Lung microvascular endothelial cell (primary cell): ENCODE data around the gene TSHZ2. TPM values are rescaled to one million over a fixed set of nuclear protein-coding genes. Genes with fewer than 3 reads are reported as not detected.

ENCODE experiments used
- DNase-seq, 2 donors: peaks; one replicate each; pipeline versions ENCODE4 v3.0.0 to v3.0.0-alpha.2; 2010; ENCODE audit warnings: low read depth in 2 of 2
- total RNA-seq: library from RNA; depleted of rRNA; stranded (reverse); fragments of >200 nt; gene quantifications from 2 replicates; pipeline ENCODE4 v1.2.1, GENCODE V29; 2014

Gene TSHZ2
- total RNA-seq, 1 donor from 2014 or later: 4.0 TPM

- no peak for DNase-seq
These were observed 407.1 kb downstream of the TSHZ2 start for GRCh38 chr20:53379014-53379832.

DNA sequence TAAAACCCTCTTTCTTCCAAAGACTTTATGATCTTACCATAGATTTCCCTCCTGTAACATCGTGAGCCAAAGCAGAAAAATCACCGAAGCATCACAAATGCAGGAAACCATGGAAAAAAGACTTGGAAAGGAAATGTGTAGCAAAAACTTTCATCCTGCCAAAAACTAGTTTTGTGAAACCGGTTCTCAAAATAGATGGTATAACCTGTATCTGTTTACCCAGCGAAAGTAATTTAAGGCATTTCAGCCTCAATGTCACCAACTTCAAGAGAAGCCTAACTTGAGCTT, 407.6 kb downstream of the TSHZ2 start:
- peak in 1 of 2 donors; percentile 13 for DNase-seq

- DNase-seq: no peak
These were observed 409.6 kb downstream of the TSHZ2 start for GRCh38 chr20:53381568-53382262.

- no peak for DNase-seq
These were observed 410.2 kb downstream of the TSHZ2 start for GRCh38 chr20:53382263-53382844.

DNA sequence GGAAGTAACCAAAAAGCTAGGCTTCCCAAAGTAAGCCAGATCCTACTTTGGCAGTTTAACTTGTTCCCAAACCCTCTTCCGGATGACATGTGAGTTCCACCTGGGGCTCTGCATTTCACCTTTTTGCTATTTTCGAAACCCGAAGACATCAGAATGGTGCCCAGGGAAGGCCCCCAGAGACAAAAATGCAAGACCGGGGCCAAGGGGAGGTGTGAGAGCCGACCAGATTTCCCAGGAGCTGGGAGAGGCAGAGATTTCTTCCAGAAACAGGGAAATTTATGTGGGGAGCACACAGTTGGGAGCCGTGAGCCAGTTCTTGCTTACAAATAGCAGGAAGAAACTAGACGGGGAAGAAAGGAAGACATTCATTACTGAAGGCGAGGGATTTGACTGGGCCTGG, 411.8 kb downstream of the TSHZ2 start:
- DNase-seq: no peak

DNA sequence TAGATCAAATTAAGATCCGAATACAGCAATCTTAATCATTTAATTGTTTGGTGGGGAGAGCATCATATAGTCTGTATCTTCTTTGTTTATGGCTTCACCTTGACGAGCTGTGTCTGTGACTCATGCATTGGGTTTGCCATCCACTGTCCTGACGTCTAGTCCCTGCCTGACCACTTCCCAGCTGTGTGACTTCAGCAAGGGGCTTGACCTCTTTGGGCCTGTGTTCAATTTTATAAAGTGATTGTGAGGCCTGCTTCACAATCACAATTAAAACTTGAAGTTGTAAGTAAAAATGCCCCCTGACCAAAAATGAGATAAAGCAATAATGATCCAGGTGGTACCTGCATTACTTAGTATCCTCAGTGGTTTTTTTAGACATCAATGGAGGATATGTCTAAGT, 412.2 kb downstream of the TSHZ2 start:
- no peak for DNase-seq

GRCh38 chr20:53385941-53386767, 414.0 kb downstream of the TSHZ2 start:
- no peak for DNase-seq

DNA sequence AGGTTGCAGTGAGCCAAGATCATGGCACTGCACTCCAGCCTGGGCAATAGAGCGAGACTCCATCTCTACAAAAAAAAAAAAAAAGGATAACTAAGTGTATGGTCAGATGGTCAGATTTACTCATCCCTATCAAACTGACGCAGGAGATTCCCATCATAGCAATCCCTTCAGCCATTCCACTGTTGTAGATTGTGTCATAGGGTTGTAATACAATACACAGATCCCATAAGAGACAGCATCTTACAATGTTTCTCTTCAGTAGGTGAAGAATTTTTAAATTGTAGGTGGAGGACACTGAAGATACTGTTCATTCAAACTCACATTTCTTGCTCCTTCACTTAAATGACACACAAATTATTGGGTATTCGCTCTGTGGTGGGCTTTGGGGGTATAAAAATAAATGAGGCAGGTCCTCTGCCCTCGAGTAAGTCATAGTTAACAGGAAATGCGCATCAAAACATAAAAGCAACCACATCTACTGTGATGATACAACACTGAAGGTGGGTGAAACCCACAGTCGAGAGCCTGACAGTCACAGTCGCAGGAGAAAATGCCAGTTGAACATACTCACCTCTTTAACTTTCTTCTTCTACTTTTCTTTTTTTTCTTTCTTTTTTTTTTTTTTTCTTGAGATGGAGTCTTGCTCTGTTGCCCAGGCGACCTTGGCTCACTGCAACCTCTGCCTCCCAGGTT, 416.0 kb downstream of the TSHZ2 start:
- DNase-seq: no peak

GRCh38 chr20:53389516-53390300, 417.6 kb downstream of the TSHZ2 start:
- no peak for DNase-seq

- no peak for DNase-seq
These were observed 418.6 kb downstream of the TSHZ2 start for GRCh38 chr20:53390770-53391169.

- no peak for DNase-seq
These were observed 422.3 kb downstream of the TSHZ2 start for GRCh38 chr20:53394433-53394832.

GRCh38 chr20:53395188-53395923, 423.2 kb downstream of the TSHZ2 start:
- no peak for DNase-seq

DNA sequence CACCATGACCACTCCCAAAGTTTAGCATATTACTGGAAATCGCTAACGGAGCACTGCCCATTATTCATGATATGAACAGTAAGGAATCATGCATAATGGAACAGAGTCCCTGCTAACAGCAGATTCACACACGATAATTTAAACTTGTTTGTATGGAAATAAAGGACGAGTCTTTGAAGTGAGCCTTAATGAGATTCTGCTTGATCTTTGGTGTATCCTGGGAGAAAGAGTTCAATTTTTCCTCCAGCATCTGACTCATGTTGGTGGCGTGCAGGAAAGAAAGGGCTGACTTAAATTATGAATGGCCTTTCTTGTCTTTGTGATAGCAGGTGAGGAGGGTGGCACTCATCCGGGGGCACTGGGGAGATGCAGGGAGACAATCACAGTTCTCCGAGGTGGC, 426.9 kb downstream of the TSHZ2 start:
- DNase-seq: no peak

- no peak for DNase-seq
These were observed 427.6 kb downstream of the TSHZ2 start for GRCh38 chr20:53399592-53400335.

- DNase-seq: no peak
These were observed 430.3 kb downstream of the TSHZ2 start for GRCh38 chr20:53402233-53403005.

- DNase-seq: no peak
These were observed 430.9 kb downstream of the TSHZ2 start for GRCh38 chr20:53403029-53403428.

DNA sequence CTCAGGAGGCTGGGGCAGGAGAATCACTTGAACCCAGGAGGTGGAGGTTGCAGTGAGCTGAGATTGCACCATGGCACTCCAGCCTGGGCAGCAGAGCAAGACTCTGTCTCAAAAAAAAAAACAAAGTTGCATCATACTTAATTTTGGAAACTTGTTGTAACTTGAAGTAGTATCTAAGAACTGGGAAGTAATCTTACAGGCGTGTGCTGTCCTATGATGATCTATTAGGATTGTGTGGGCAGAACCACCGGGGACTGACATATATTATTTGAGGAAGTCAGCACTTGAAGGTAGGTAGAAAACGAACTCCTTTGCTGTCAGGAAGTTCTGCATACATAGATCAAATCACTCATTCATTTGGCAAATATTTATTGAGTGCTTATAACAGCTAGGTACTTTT, 433.0 kb downstream of the TSHZ2 start:
- DNase-seq: no peak

GRCh38 chr20:53406580-53406979, 434.4 kb downstream of the TSHZ2 start:
- no peak for DNase-seq
